ENCODE results near the gene CDHR4. TPM values are rescaled to one million over a fixed set of nuclear protein-coding genes. Genes with fewer than 3 reads are reported as not detected.

CDHR4 gene
- total RNA-seq = 10 to 100 TPM in 1 of 7 donors, 1 to 10 TPM in 4, not detected in 2; 1.3 to 37.7 (median 3.1) TPM
- polyA plus RNA-seq = under 1 TPM in 1 of 2 donors, not detected in 1; 0.16 TPM
- long read RNA-seq, donor 1 = 0 reads
- long read RNA-seq, donor 2 = 0 reads
- long read RNA-seq, donor 3, partial matches to known transcripts = 3 of 5 reads
- long read RNA-seq, donor 3, other reads (novel, unspliced or antisense) = 1 of 5 reads

GRCh38 chr3:49799761-49800160 is at the start of gene CDHR4:
Gene CDHR4, minus strand, starts transcription at chr3:49799873. Its CDS starts 61 bp downstream, at chr3:49799812.
- H3K9me3 ChIP-seq = no peaks in the 10 kb centered on the region
- H3K27me3 ChIP-seq = no peaks in the 10 kb centered on the region
- no peak within 1 kb of the TSS for H3K27ac ChIP-seq
- H3K4me3 ChIP-seq = no peak within 1 kb of the TSS
- TF ChIP-seq EP300 (IDR thresholded peaks at IDR 0.05) (no peak), CTCF (IDR thresholded peaks at IDR 0.05) (no peak), POLR2A (IDR thresholded peaks at IDR 0.05) (no peak)
- H3K36me3 ChIP-seq = no peaks in the 10 kb centered on the region
- DNase-seq = no peak
- H3K4me1 ChIP-seq (ENCODE audit: insufficient read depth) = peaks cover 5% of the 10 kb centered on the region
- 58 to 60% (median 58%) methylated on average over 4 of the region's 4 CpGs for WGBS, 3 donors
- intact Hi-C loops (cut with DNase I) = loop anchor here in 1 of 4 donors (10.0 kb wide), 1 partner anchor 105 kb away; the partner anchor contains the start of gene MST1R

- Histone ChIP-seq H3K4me1 (ENCODE audit: insufficient read depth) (no peaks in the 10 kb centered on the region), H3K4me3 (no peak overlapping the region), H3K9me3 (no peaks in the 10 kb centered on the region), H3K27ac (no peak overlapping the region), H3K36me3 (no peaks in the 10 kb centered on the region), H3K27me3 (no peaks in the 10 kb centered on the region)
- TF ChIP-seq EP300 (IDR thresholded peaks at IDR 0.05) (no peak), POLR2A (IDR thresholded peaks at IDR 0.05) (no peak), CTCF (IDR thresholded peaks at IDR 0.05) (no peak)
- WGBS, 3 donors = 81 to 89% (median 83%) methylated on average over 3 of the region's 3 CpGs
- DNase-seq = no peak
- intact Hi-C loops (cut with DNase I) = loop anchor here in 1 of 4 donors (10.0 kb wide), 1 partner anchor 131 kb away; the partner anchor contains the start of gene AMIGO3
Measured at GRCh38 chr3:49845694-49846093, 46.0 kb upstream of the CDHR4 start.

GRCh38 chr3:49844464-49845183 is 45.0 kb upstream of the CDHR4 start:
- no peaks in the 10 kb centered on the region for H3K9me3 ChIP-seq
- TF ChIP-seq EP300 (IDR thresholded peaks at IDR 0.05) (no peak), POLR2A (IDR thresholded peaks at IDR 0.05) (no peak), CTCF (IDR thresholded peaks at IDR 0.05) (no peak)
- WGBS, 3 donors = 74 to 91% (median 82%) methylated on average over 5 of the region's 5 CpGs
- peaks cover under 1% of the 10 kb centered on the region for H3K4me1 ChIP-seq (ENCODE audit: insufficient read depth)
- no peak overlapping the region for H3K27ac ChIP-seq
- no peak overlapping the region for H3K4me3 ChIP-seq
- no peaks in the 10 kb centered on the region for H3K36me3 ChIP-seq
- intact Hi-C loops (cut with DNase I) = loop anchor here in 2 of 4 donors (5.0 to 10.0 kb wide), 2 partner anchors 130 to 307 kb away; partner anchors contain the start of gene AMIGO3 (in 1 of the 2)
- no peaks in the 10 kb centered on the region for H3K27me3 ChIP-seq
- DNase-seq = no peak

- Histone ChIP-seq H3K27me3 (no peaks in the 10 kb centered on the region), H3K4me1 (ENCODE audit: insufficient read depth) (peaks cover 4% of the 10 kb centered on the region), H3K4me3 (no peak overlapping the region), H3K9me3 (no peaks in the 10 kb centered on the region), H3K27ac (no peak overlapping the region), H3K36me3 (no peaks in the 10 kb centered on the region)
- WGBS, 3 donors = 90 to 98% (median 95%) methylated on average over 3 of the region's 3 CpGs
- no peak for DNase-seq
- TF ChIP-seq CTCF (IDR thresholded peaks at IDR 0.05) (no peak), POLR2A (IDR thresholded peaks at IDR 0.05) (no peak)
- intact Hi-C loops (cut with DNase I) = loop anchor here in 2 of 4 donors (5.0 to 10.0 kb wide), 2 partner anchors 128 to 306 kb away; partner anchors contain the start of gene AMIGO3 (in 1 of the 2)
Measured at GRCh38 chr3:49842843-49843517, 43.3 kb upstream of the CDHR4 start.

Data from ovary (tissue), 10 donors.